Mammary epithelial cell (primary cell): Measurements from ENCODE around the gene UBXN2A.

ENCODE experiments used
- CTCF ChIP-seq, 2 donors: IDR thresholded peaks in 1 of 2; conservative IDR thresholded peaks in 1 of 2; 2 replicates each; pipeline ENCODE4 v1.5.1; 2011 to 2012; ENCODE audit warnings: inconsistent platforms in 2 of 2, low read length in 2 of 2, mild to moderate bottlenecking in 2 of 2, control low read depth in 1 of 2, low read depth in 1 of 2; ENCODE audit not compliant: insufficient read depth in 1 of 2; ENCODE audit errors: extremely low read depth in 1 of 2
- EZH2 ChIP-seq: IDR thresholded peaks from 2 replicates; pipeline ENCODE4 v1.6.1; 2012; ENCODE audit warnings: low read length, inconsistent platforms, borderline replicate concordance

GRCh38 chr2:23916727-23917405, 23.4 kb upstream of the UBXN2A start:
- TF ChIP-seq CTCF (conservative IDR thresholded peaks at IDR 0.05 in 1 of 2, IDR thresholded peaks at IDR 0.05 in 1 of 2; ENCODE audit: extremely low read depth in 1 of 2, insufficient read depth in 1 of 2, low read depth in 1 of 2, low read length in 2 of 2) (no peak), EZH2 (no peak)
